Fibroblast of lung (primary cell): ENCODE data around the gene TRIM37.

Source experiments
- EZH2 ChIP-seq: IDR thresholded peaks from 2 replicates; pipeline ENCODE4 v1.5.1; 2012; ENCODE audit warnings: low read length, control low read depth, mild to moderate bottlenecking; ENCODE audit errors: missing control alignments
- TF ChIP-seq, protein P1 (sequence below), 2 donors: IDR thresholded peaks in 1 of 2; conservative IDR thresholded peaks in 1 of 2; 1 replicate in 1 of 2; 2 replicates in 1 of 2; pipeline ENCODE4 v1.5.1; 2011 to 2012; ENCODE audit warnings: low read length in 2 of 2, control low read depth in 1 of 2, inconsistent platforms in 1 of 2, low read depth in 1 of 2, mild to moderate bottlenecking in 1 of 2

DNA sequence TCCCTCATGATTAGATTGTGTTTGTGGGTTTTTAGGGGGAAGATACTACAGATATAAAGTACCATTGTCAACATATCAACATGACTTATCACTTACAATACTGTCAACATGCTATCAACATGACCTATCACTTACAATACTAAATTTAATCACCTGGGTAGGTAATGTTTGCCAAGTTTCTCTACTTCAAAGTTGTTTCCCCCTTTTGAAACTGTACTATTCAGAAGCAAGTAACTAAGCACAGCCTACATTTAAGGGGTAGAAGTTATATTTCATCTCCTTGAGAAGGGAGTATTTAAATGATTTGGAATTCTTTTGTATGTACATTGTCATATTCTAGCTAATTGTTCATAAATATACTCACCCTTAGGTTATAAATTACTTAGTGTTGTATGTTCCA is 68.7 kb downstream of the TRIM37 start:
- no peak for TF ChIP-seq EZH2
- TF ChIP-seq, protein P1, sequence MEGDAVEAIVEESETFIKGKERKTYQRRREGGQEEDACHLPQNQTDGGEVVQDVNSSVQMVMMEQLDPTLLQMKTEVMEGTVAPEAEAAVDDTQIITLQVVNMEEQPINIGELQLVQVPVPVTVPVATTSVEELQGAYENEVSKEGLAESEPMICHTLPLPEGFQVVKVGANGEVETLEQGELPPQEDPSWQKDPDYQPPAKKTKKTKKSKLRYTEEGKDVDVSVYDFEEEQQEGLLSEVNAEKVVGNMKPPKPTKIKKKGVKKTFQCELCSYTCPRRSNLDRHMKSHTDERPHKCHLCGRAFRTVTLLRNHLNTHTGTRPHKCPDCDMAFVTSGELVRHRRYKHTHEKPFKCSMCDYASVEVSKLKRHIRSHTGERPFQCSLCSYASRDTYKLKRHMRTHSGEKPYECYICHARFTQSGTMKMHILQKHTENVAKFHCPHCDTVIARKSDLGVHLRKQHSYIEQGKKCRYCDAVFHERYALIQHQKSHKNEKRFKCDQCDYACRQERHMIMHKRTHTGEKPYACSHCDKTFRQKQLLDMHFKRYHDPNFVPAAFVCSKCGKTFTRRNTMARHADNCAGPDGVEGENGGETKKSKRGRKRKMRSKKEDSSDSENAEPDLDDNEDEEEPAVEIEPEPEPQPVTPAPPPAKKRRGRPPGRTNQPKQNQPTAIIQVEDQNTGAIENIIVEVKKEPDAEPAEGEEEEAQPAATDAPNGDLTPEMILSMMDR (conservative IDR thresholded peaks at IDR 0.05 in 1 of 2, IDR thresholded peaks at IDR 0.05 in 1 of 2; ENCODE audit: low read depth in 1 of 2, low read length in 2 of 2), result no peak
